GM12874 (cell line): Measurements from ENCODE around the gene XRCC5.

Experiments
- TF ChIP-seq, protein P1 (sequence below): IDR thresholded peaks from 2 replicates; pipeline ENCODE4 v1.5.1; 2011; ENCODE audit warnings: low read depth, mild to moderate bottlenecking, control low read depth, low read length, moderate library complexity; ENCODE audit not compliant: insufficient read depth

The XRCC5 gene

DNA sequence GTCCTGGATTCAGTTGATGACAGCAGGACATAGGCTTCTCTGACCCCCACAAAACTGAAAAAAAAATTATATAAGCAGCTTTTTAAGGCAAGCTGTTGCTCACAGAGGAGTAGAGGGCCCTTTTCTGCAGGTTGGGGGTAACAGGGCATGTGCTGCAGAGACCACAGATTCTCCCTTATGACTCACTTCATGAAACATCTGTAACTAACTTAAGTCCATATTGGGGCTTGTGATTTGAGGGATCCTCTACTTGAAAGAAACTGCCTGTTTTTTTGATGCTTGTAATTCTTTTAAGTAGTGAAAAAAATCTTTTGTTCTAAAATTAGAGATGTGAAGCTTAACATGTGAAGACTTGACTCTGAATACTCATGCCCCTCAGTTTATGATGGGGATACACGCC lies 33.4 kb downstream of the XRCC5 start:
- TF ChIP-seq, protein P1, sequence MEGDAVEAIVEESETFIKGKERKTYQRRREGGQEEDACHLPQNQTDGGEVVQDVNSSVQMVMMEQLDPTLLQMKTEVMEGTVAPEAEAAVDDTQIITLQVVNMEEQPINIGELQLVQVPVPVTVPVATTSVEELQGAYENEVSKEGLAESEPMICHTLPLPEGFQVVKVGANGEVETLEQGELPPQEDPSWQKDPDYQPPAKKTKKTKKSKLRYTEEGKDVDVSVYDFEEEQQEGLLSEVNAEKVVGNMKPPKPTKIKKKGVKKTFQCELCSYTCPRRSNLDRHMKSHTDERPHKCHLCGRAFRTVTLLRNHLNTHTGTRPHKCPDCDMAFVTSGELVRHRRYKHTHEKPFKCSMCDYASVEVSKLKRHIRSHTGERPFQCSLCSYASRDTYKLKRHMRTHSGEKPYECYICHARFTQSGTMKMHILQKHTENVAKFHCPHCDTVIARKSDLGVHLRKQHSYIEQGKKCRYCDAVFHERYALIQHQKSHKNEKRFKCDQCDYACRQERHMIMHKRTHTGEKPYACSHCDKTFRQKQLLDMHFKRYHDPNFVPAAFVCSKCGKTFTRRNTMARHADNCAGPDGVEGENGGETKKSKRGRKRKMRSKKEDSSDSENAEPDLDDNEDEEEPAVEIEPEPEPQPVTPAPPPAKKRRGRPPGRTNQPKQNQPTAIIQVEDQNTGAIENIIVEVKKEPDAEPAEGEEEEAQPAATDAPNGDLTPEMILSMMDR = no peak

DNA sequence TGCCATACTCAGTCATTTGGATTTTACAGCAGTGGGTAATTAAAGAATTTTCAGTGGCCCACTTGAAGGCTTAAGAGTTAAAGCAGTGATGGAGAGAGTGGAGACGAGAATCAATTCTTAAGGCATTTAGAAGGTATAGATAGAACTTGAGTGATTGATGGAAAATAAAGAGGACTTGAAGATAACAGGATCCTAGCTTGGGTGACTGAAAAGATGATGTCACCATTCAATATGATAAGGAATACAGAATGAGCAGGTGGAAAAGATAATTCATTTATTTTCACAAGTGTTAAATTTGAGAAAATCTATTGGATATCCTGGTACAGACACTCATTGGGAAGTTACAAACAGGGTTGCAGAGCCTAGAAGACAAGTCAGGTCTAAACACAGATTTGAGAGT lies 35.2 kb downstream of the XRCC5 start:
- TF ChIP-seq, protein P1 = no peak

DNA sequence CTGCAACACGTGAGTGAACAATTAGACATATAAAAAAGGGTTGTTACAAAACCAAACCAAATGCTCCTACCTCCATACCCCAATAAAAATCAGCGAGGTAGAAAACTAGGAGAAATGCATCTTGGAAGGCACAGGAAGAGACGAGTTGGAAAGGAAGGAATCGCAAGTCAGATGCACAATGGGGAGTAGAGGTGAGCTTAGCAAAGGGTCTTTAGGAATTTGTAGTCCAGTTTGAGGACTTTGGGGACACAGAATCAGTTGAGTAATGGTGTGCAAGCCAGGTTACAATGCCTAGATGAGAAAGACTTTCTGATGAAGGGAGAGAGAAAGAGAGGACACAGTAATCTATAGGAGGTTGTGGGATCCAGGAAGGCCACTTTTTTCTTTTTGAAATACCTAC lies 35.7 kb downstream of the XRCC5 start:
- TF ChIP-seq, protein P1 = no peak

DNA sequence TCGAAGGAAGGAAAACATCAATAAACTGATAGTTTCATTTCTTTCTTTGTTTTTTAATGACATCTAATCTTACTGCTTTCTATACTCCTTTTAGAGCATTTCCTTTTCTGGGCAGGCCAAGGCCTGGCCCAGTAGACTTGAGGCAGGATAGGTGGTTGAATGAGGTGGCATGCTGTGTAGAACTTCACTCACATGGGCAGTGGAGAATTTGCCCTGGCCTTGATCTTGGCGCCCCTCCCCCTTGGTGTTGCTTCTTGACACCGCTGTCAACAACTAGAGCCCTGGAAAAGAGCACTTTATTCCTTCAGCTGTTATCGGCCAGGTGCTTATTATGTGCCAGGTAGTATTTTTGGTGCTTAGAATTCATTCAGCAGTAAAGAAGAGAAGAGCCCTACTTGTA lies 37.4 kb downstream of the XRCC5 start:
- TF ChIP-seq, protein P1 = no peak

DNA sequence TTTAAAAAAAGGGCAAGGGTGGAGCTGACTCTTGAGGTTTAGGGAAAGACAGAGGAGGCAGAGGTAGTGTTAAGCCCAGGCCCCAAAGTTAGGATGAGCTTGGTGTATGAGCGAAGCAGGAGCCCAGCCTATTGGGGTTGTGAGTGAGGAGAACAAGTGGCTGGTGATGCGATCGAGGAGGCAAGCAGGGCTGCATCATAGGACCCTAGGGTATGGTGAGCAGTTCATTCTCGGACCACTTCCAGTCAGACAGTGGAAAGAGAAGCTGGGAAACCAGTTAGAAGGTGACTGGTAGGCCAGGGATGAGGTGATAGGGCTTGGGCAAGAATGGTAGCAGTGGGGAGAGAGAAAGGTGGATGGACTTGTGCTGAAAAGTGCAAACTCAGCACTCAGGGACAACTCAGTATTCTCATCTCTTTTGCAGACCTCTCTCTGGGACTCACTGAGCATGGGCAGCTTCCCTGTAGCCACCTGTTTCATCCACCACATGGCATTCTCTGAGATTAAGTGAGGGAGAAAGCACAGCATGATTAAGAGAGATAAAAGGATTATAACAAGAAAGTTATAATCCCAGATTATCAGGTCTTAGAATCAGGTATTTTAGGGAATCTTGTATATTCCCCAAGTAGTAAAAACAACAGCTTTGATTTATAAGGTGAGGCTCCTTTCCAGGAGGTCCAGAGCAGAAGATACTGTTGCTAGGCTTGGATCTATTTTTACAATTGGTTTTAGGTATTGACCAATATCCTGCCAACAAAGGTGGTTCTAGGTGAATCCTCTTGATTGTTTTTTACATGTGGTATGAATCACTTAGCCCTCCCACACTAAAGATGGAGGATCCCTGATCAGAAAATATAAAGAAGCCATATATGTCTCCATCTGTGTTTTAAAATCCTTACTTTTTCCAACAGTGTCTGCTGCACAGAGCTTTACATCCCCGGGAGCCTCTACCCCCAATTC lies 38.3 kb downstream of the XRCC5 start:
- TF ChIP-seq, protein P1 = no peak

DNA sequence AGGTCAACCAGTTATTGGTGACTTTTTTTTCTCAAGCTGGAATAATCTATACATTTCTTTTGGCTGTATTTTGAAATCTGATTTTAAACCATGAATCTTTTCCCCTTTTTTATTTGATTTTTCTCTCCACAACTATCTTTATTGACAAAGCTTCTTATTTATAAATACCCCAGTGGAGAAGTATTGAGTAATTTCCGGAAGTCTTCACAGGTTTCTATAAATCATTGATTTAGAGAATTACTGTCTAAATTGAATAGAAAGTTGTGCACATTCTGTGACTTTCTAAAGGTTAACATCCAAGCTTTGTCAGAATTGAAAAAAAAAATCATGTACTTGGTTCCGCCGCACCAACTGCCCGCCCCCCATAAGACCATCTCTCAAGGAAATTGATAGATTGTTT lies 39.8 kb downstream of the XRCC5 start:
- TF ChIP-seq, protein P1 = no peak

DNA sequence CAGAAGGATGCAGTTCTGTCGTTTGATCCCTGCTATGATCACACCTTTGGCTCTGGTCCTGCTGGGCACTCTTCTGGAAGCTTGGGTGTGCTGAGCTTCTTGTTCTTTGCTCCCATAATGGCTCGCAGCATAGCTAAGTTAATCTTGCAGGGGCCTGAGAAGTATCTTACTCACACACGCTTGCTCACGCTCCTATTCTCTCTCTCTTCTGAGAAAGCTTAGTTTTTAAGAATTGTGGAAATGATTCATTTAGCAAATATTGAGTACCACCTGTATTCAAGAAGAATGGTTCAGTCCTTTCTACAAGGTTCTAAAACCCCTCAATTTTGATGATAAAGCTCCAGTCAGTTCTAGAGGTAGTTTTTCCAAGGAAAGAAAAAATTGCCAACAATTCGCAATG lies 40.6 kb downstream of the XRCC5 start:
- TF ChIP-seq, protein P1 = no peak
